Kidney (tissue), 14 donors: ENCODE results near the gene CCDC34. TPM values are rescaled to one million over a fixed set of nuclear protein-coding genes. Genes with fewer than 3 reads are reported as not detected.

Experiments used
- DNase-seq, 5 donors: peaks; one replicate each; pipeline ENCODE4 v3.0.0-alpha.2; 2013 to 2020
- FAIRE-seq: peaks from 2 replicates; lab custom pipeline; 2012; peaks lifted over from hg19 to GRCh38; lab: Jason Lieb, UNC
- H3K27ac ChIP-seq, 2 donors: one replicate each; pipeline ENCODE4 v1.7.0; 2013; ENCODE audit warnings: low read depth in 2 of 2, low read length in 2 of 2, inconsistent platforms in 1 of 2
- H3K27me3 ChIP-seq: one replicate; pipeline ENCODE4 v1.7.1; 2013; ENCODE audit warnings: low read length, inconsistent platforms; ENCODE audit not compliant: control insufficient read depth, insufficient read depth
- H3K36me3 ChIP-seq, 3 donors: one replicate each; pipeline versions ENCODE4 v1.7.0 to v1.7.1; 2013; ENCODE audit warnings: low read length in 3 of 3, control low read depth in 1 of 3, inconsistent platforms in 1 of 3; ENCODE audit not compliant: insufficient read depth in 3 of 3, control insufficient read depth in 2 of 3
- H3K4me1 ChIP-seq, 3 donors: one replicate each; pipeline versions ENCODE4 v1.7.0 to v1.7.1; 2013; ENCODE audit warnings: low read length in 3 of 3, inconsistent platforms in 1 of 3, low read depth in 1 of 3; ENCODE audit not compliant: control insufficient read depth in 2 of 3, insufficient read depth in 2 of 3
- H3K4me3 ChIP-seq, 3 donors: one replicate each; pipeline versions ENCODE4 v1.7.0 to v1.8.1; 2013; ENCODE audit warnings: low read length in 3 of 3, control low read depth in 1 of 3, inconsistent platforms in 1 of 3
- H3K9ac ChIP-seq, 3 donors: one replicate each; pipeline versions ENCODE4 v1.7.0 to v1.7.1; 2013; ENCODE audit warnings: low read length in 3 of 3, control low read depth in 1 of 3, inconsistent platforms in 1 of 3
- H3K9me3 ChIP-seq, 3 donors: one replicate each; pipeline versions ENCODE4 v1.7.0 to v1.7.1; 2013; ENCODE audit warnings: low read length in 3 of 3, control low read depth in 1 of 3, inconsistent platforms in 1 of 3; ENCODE audit not compliant: control insufficient read depth in 2 of 3, insufficient read depth in 1 of 3
- CTCF ChIP-seq: IDR thresholded peaks from 3 replicates; pipeline ENCODE4 v1.5.1; 2012; ENCODE audit warnings: mild to moderate bottlenecking, moderate library complexity, borderline replicate concordance; ENCODE audit not compliant: insufficient read depth; ENCODE audit errors: extremely low read depth
- intact Hi-C: fragments of 100-400 bp; cut with DNase I; formaldehyde crosslinking; loops from one replicate; pipeline ENCODE4 v1.11.1; 2022
- polyA plus RNA-seq: library from polyadenylated mRNA; stranded (reverse); fragments of 350-450 nt; fragmentation: Illumina TruSeq; extraction: RNeasy Lipid Tissue Mini Kit (QIAGEN cat#74804); gene quantifications from one replicate; pipeline ENCODE4 v1.2.3, GENCODE V29; 2014; ENCODE audit warnings: low read depth, low replicate concordance; ENCODE audit not compliant: insufficient read depth
- total RNA-seq: library from RNA; stranded (reverse); fragmentation: NEBNext Ultra II Directional; extraction: Animal tissue kit (Norgen Biotek cat#: 25700); gene quantifications from one replicate; pipeline ENCODE4 v1.2.1, GENCODE V29; 2021
- donor health status: control.
- donor health status: control.
- donor health status: control.
- donor health status: control.
- donor health status: control.
- donor health status: DM: yes; HTN: yes; CAD: no.
- donor health status: Normal renal cell carcinoma (clear cell type).

CCDC34 gene
- total and polyA plus RNA-seq, 2 donors from 2014 or later = 5.4 to 6.0 TPM

DNA sequence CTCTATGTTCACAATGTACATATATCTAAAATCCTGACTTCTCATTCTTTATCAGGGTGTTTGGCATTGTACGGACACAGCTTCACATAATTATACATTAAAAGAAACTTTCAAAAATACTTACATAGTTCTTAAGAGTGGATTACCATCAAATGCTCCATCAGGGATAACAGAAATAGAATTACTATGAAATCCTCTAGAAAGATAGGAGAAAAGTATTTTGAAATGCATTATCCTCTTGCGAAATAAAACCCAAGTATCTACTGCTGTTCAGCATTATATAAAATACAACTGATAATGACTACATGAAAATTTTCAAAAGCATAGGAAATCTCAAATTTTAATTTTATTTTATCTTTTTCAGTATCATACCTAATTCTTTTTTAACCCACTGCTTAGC is 17.8 kb upstream of the CCDC34 start:
- peaks cover 0 to 3% (median 0%) of the 10 kb centered on the region in 3 donors for H3K4me1 ChIP-seq
- intact Hi-C loops = no loop called here

GRCh38 chr11:27379449-27379848 is 16.4 kb upstream of the CCDC34 start:
- Histone ChIP-seq H3K9ac (no peak overlapping the region), H3K27me3 (no peaks in the 10 kb centered on the region), H3K9me3 (no peaks in the 10 kb centered on the region), H3K4me1 (peaks cover 0 to 3% (median 0%) of the 10 kb centered on the region in 3 donors), H3K27ac (no peak overlapping the region), H3K36me3 (peaks cover 2 to 29% (median 20%) of the 10 kb centered on the region in 3 donors), H3K4me3 (no peak overlapping the region)
- no peak for TF ChIP-seq CTCF
- intact Hi-C loops = no loop called here
- no peak for FAIRE-seq
- no peak for DNase-seq

More for the DNA sequence above, 17.8 kb upstream of the CCDC34 start:
- Histone ChIP-seq H3K27me3 (no peaks in the 10 kb centered on the region), H3K27ac (no peak overlapping the region), H3K9ac (no peak overlapping the region), H3K9me3 (no peaks in the 10 kb centered on the region), H3K36me3 (peaks cover 2 to 35% (median 20%) of the 10 kb centered on the region in 3 donors), H3K4me3 (no peak overlapping the region)
- DNase-seq (no peak), FAIRE-seq (no peak)
- TF ChIP-seq CTCF = no peak

DNA sequence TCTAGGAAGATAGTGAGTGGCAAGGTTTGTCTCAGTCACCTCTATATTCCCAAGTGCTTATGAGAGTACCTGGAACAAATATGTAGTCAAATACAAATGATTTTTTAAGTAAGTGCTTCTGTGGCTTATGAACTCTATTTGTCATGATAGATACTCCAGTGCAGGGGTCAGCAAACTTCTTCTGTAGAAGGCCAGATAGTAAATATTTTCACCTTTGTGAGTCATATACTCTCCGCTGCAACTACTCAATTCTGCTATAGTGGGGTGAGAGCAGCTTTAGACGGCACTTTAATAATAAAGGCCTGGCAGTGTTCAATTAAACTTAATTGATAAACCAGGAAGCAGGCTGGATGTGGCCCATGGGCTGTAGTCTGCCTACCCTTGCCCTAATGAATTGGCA is 12.4 kb upstream of the CCDC34 start:
- intact Hi-C loops = no loop called here
- Histone ChIP-seq H3K9ac (no peak overlapping the region), H3K9me3 (no peaks in the 10 kb centered on the region), H3K27ac (no peak overlapping the region), H3K4me3 (no peak overlapping the region), H3K4me1 (no peaks in the 10 kb centered on the region), H3K27me3 (no peaks in the 10 kb centered on the region), H3K36me3 (peaks cover 0 to 46% (median 22%) of the 10 kb centered on the region in 3 donors)
- no peak for TF ChIP-seq CTCF
- DNase-seq = no peak
- no peak for FAIRE-seq
